H1 (cell line): ENCODE results near the gene SMC6. TPM values are rescaled to one million over a fixed set of nuclear protein-coding genes. Genes with fewer than 3 reads are reported as not detected.

Source experiments
- CTCF ChIA-PET: fragments of 300-600 bp; sonication (Branson Sonifier 250); formaldehyde crosslinking; loops from one replicate; lab custom pipeline; 2021; ENCODE audit not compliant: partially characterized antibody; lab: Charles Lee
- POLR2A ChIA-PET: fragments of 300-600 bp; sonication (Branson Sonifier 250); formaldehyde crosslinking; loops from one replicate; lab custom pipeline; 2021; ENCODE audit warnings: inconsistent platforms; ENCODE audit not compliant: partially characterized antibody; lab: Charles Lee
- DNase-seq, 2 experiments: peaks; one replicate each; pipeline versions ENCODE4 v3.0.0 to v3.0.0-alpha.2; 2010 to 2022; ENCODE audit warnings: low spot score in 2 of 2, low read depth in 1 of 2, mixed read lengths in 1 of 2
- FAIRE-seq: peaks from 2 replicates; lab custom pipeline; 2011; peaks lifted over from hg19 to GRCh38; lab: Jason Lieb, UNC
- H2AFZ ChIP-seq: 2 replicates; pipeline ENCODE4 v1.8.1; 2012; ENCODE audit warnings: low read length, inconsistent platforms
- H2AK5ac ChIP-seq: 2 replicates; pipeline ENCODE4 v1.6.1; 2013; ENCODE audit warnings: low read depth, low read length
- H2BK120ac ChIP-seq: replicated peaks from 2 replicates; pipeline ENCODE3; 2013; ENCODE audit warnings: low read depth, low read length, inconsistent platforms
- H2BK12ac ChIP-seq: 2 replicates; pipeline ENCODE4 v1.6.1; 2013; ENCODE audit warnings: low read depth, low read length
- H2BK15ac ChIP-seq: 2 replicates; pipeline ENCODE4 v1.6.1; 2013; ENCODE audit warnings: low read length
- H2BK20ac ChIP-seq: 2 replicates; pipeline ENCODE4 v1.6.1; 2013; ENCODE audit warnings: low read length
- H2BK5ac ChIP-seq: 2 replicates; pipeline ENCODE4 v1.6.1; 2013; ENCODE audit warnings: low read depth, low read length
- H3K14ac ChIP-seq: 2 replicates; pipeline ENCODE4 v1.6.1; 2013; ENCODE audit warnings: inconsistent platforms; ENCODE audit not compliant: insufficient read length
- H3K18ac ChIP-seq: 2 replicates; pipeline ENCODE4 v1.6.1; 2013; ENCODE audit warnings: low read length; ENCODE audit errors: extremely low read depth
- H3K23ac ChIP-seq: 2 replicates; pipeline ENCODE4 v1.6.1; 2013; ENCODE audit warnings: inconsistent platforms; ENCODE audit not compliant: insufficient read length
- H3K23me2 ChIP-seq: 2 replicates; pipeline ENCODE4 v1.6.1; 2013; ENCODE audit warnings: low read depth, low read length
- H3K27ac ChIP-seq: 2 replicates; pipeline ENCODE4 v1.6.1; 2011; ENCODE audit warnings: low read depth, low read length, inconsistent platforms
- H3K27me3 ChIP-seq, 4 experiments: replicated peaks in 1 of 4; 1 replicate in 1 of 4; 2 replicates in 3 of 4; pipeline versions ENCODE4 v1.6.1 to v1.8.1; 2011 to 2013; ENCODE audit warnings: low read length in 3 of 4, mild to moderate bottlenecking in 3 of 4, inconsistent platforms in 2 of 4, mixed read lengths in 2 of 4, moderate library complexity in 1 of 4; ENCODE audit not compliant: control insufficient read depth in 3 of 4, insufficient read depth in 3 of 4; ENCODE audit errors: extremely low read depth in 1 of 4
- H3K36me3 ChIP-seq, 4 experiments: 2 replicates each; pipeline versions ENCODE4 v1.6.1 to v1.8.1; 2011 to 2013; ENCODE audit warnings: mild to moderate bottlenecking in 4 of 4, low read length in 3 of 4, moderate library complexity in 2 of 4, control low read depth in 1 of 4, inconsistent platforms in 1 of 4; ENCODE audit not compliant: insufficient read depth in 4 of 4, control insufficient read depth in 2 of 4
- H3K4ac ChIP-seq: replicated peaks from 2 replicates; pipeline ENCODE3; 2013; ENCODE audit warnings: low read length, low read depth, mixed read lengths, inconsistent platforms; ENCODE audit not compliant: insufficient read length
- H3K4me1 ChIP-seq, 4 experiments: replicated peaks in 1 of 4; 1 replicate in 1 of 4; 2 replicates in 3 of 4; pipeline versions ENCODE4 v1.6.1 to v1.8.1; 2011 to 2013; ENCODE audit warnings: low read length in 3 of 4, inconsistent platforms in 2 of 4, mixed read lengths in 1 of 4; ENCODE audit not compliant: insufficient read depth in 4 of 4, control insufficient read depth in 3 of 4
- H3K4me2 ChIP-seq, 2 experiments: 2 replicates each; pipeline versions ENCODE4 v1.6.1 to v1.8.1; 2011 to 2013; ENCODE audit warnings: low read depth in 2 of 2, low read length in 2 of 2, control low read depth in 1 of 2, inconsistent platforms in 1 of 2, mild to moderate bottlenecking in 1 of 2; ENCODE audit not compliant: insufficient read depth in 1 of 2
- H3K4me3 ChIP-seq, 4 experiments: fragments of 200-600, 300-600 bp in 1 of 4; sonication (generic), shearing (Covaris generic), sonication (Bioruptor Twin) in 1 of 4; 2 replicates each; pipeline versions ENCODE4 v1.5.1 to v1.8.1; 2011 to 2016; ENCODE audit warnings: low read length in 4 of 4, low read depth in 3 of 4, control low read depth in 2 of 4, inconsistent platforms in 2 of 4, mild to moderate bottlenecking in 2 of 4, mixed read lengths in 1 of 4, moderate library complexity in 1 of 4; ENCODE audit not compliant: insufficient read depth in 2 of 4; ENCODE audit errors: extremely low read depth in 1 of 4
- H3K56ac ChIP-seq: replicated peaks from 2 replicates; pipeline ENCODE3; 2013; ENCODE audit warnings: low read depth, mild to moderate bottlenecking, mixed read lengths, low read length, inconsistent platforms; ENCODE audit not compliant: insufficient read length
- H3K79me1 ChIP-seq: 2 replicates; pipeline ENCODE4 v1.6.1; 2013; ENCODE audit warnings: low read depth, low read length, control low read depth
- H3K79me2 ChIP-seq, 2 experiments: 2 replicates each; pipeline versions ENCODE4 v1.6.1 to v1.8.1; 2012 to 2013; ENCODE audit warnings: low read length in 2 of 2, mild to moderate bottlenecking in 2 of 2, inconsistent platforms in 1 of 2; ENCODE audit not compliant: insufficient read depth in 2 of 2, control insufficient read depth in 1 of 2
- H3K9ac ChIP-seq, 4 experiments: replicated peaks in 1 of 4; 1 replicate in 1 of 4; 2 replicates in 3 of 4; pipeline versions ENCODE4 v1.6.1 to v1.8.1; 2011 to 2013; ENCODE audit warnings: low read depth in 3 of 4, low read length in 3 of 4, control low read depth in 2 of 4, mild to moderate bottlenecking in 2 of 4, moderate library complexity in 2 of 4, inconsistent platforms in 1 of 4; ENCODE audit errors: extremely low read depth in 1 of 4
- H3K9me3 ChIP-seq, 2 experiments: 2 replicates each; pipeline versions ENCODE4 v1.6.1 to v1.8.1; 2012 to 2013; ENCODE audit warnings: mild to moderate bottlenecking in 2 of 2, moderate library complexity in 2 of 2, control low read depth in 1 of 2, inconsistent platforms in 1 of 2, low read depth in 1 of 2, low read length in 1 of 2, mixed read lengths in 1 of 2; ENCODE audit not compliant: insufficient read depth in 2 of 2
- H4K20me1 ChIP-seq, 2 experiments: replicated peaks in 1 of 2; 2 replicates each; pipeline versions ENCODE3 to v1.8.1; 2011 to 2013; ENCODE audit warnings: inconsistent platforms in 2 of 2, low read length in 2 of 2, mild to moderate bottlenecking in 1 of 2; ENCODE audit not compliant: insufficient read depth in 2 of 2, control insufficient read depth in 1 of 2
- H4K5ac ChIP-seq: 2 replicates; pipeline ENCODE4 v1.6.1; 2013; ENCODE audit warnings: low read length, low read depth, mixed read lengths, inconsistent platforms; ENCODE audit not compliant: insufficient read length
- H4K8ac ChIP-seq: 2 replicates; pipeline ENCODE4 v1.8.0; 2013; ENCODE audit warnings: mild to moderate bottlenecking, moderate library complexity, low read length, inconsistent platforms; ENCODE audit not compliant: insufficient read depth; ENCODE audit errors: extremely low read depth
- H4K91ac ChIP-seq: replicated peaks from 2 replicates; pipeline ENCODE3; 2013; ENCODE audit warnings: low read length, mixed read lengths, inconsistent platforms; ENCODE audit not compliant: insufficient read length
- CBX8 ChIP-seq: fragments of 300-800, 300-1000 bp; sonication (generic); IDR thresholded peaks from 2 replicates; pipeline ENCODE4 v1.7.1; 2016; ENCODE audit warnings: low read depth, low read length, borderline replicate concordance
- POLR2A ChIP-seq, 2 experiments: IDR thresholded peaks; 1 replicate in 1 of 2; 2 replicates in 1 of 2; pipeline ENCODE4 v1.6.1; 2011; ENCODE audit warnings: low read depth in 2 of 2, low read length in 2 of 2, mild to moderate bottlenecking in 2 of 2; ENCODE audit errors: control extremely low read depth in 1 of 2
- SIX5 ChIP-seq: IDR thresholded peaks from 2 replicates; pipeline ENCODE4 v1.6.1; 2011; ENCODE audit warnings: mild to moderate bottlenecking, low read depth, low read length
- SP4 ChIP-seq: IDR thresholded peaks from 2 replicates; pipeline ENCODE4 v1.6.1; 2012; ENCODE audit warnings: low read length, inconsistent platforms
- SUZ12 ChIP-seq: fragments of 200-600 bp; sonication (generic); IDR thresholded peaks from 2 replicates; pipeline ENCODE4 v1.6.1; 2012; ENCODE audit warnings: mild to moderate bottlenecking, inconsistent platforms, low read length, moderate library complexity, mixed read lengths
- WGBS, 2 experiments: shearing (Covaris generic) in 1 of 2; methylation state at CpG; one replicate each; pipeline versions ENCODE4 v1.1.6 to v1.1.7; 2013 to 2015; ENCODE audit warnings: low lambda C conversion rate in 2 of 2, mixed read lengths in 2 of 2, inconsistent platforms in 1 of 2, low coverage in 1 of 2, missing lambda C conversion rate in 1 of 2; ENCODE audit not compliant: insufficient replicate concordance in 2 of 2, insufficient coverage in 1 of 2, insufficient read length in 1 of 2; ENCODE audit errors: extremely low coverage in 1 of 2, missing lambda C conversion rate in 1 of 2; 5-methylcytosine and 5-hydroxymethylcytosine counted together
- polyA plus RNA-seq, 7 experiments: library from polyadenylated mRNA; depleted of rRNA in 3 of 7; stranded (reverse) in 5 of 7; unstranded in 2 of 7; fragments of >200 nt in 5 of 7; fragments of 200-250 nt in 2 of 7; gene quantifications; 1 replicate in 5 of 7; 2 replicates in 1 of 7; 4 replicates in 1 of 7; pipeline versions ENCODE4 v1.2.1 to v1.2.3, GENCODE V29; 2011 to 2013; ENCODE audit warnings: missing spikeins in 2 of 7, mixed read lengths in 2 of 7
- total RNA-seq: library from RNA; stranded (reverse); fragmentation: NEBNext Ultra II Directional; extraction: Animal tissue kit (Norgen Biotek cat#: 25700); gene quantifications from 2 replicates; pipeline ENCODE4 v1.2.1, GENCODE V29; 2021
- TF ChIP-seq, protein P1 (sequence below), 3 experiments: IDR thresholded peaks; 1 replicate in 2 of 3; 2 replicates in 1 of 3; pipeline versions ENCODE4 v1.5.1 to v1.6.1; 2011; ENCODE audit warnings: low read length in 3 of 3, mild to moderate bottlenecking in 3 of 3, inconsistent platforms in 2 of 3, low read depth in 1 of 3, moderate library complexity in 1 of 3; ENCODE audit not compliant: insufficient read depth in 1 of 3; ENCODE audit errors: control extremely low read depth in 1 of 3

The SMC6 gene
- total and polyA plus RNA-seq, 2 of the 8 experiments (the other 6 are each of a cell fraction or from before 2014, with no cell fraction given) = 9.7 to 49.5 TPM

DNA sequence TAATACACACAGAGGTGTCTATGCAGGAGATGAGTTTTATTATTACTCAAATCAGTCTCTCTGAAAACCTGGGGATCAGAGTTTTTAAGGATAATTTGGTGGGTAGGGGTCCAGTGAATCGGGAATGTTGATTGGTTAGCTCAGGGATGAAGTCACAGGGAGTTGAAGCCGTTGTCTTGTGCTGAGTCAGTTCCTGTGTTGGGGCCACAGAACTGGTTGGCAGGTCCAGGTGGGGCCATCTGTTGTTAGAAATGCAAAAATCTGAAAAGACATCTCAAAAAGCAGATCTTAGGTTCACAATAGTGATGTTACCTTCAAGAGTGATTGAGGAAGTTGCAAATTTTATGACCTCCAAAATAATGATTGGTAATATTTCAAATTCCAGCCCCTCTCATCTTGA is 126.2 kb downstream of the SMC6 start:
- H3K56ac ChIP-seq = no peak overlapping the region
- H3K14ac ChIP-seq = no peak overlapping the region
- H2BK120ac ChIP-seq = no peak overlapping the region
- H3K27me3 ChIP-seq = no peaks in the 10 kb centered on the region
- no peaks in the 10 kb centered on the region; the same call in 1 of the 2 replicates for H3K79me1 ChIP-seq
- H3K18ac ChIP-seq = no peak overlapping the region
- H3K23ac ChIP-seq = no peak overlapping the region
- H3K4me2 ChIP-seq = no peak overlapping the region
- no peak overlapping the region for H2BK15ac ChIP-seq
- no peak for TF ChIP-seq CBX8
- TF ChIP-seq SIX5 = no peak
- TF ChIP-seq SUZ12 = no peak
- TF ChIP-seq POLR2A (IDR thresholded peaks at IDR 0.05; ENCODE audit: control extremely low read depth in 1 of 2, low read depth in 2 of 2, low read length in 2 of 2) = no peak
- TF ChIP-seq, protein P1, sequence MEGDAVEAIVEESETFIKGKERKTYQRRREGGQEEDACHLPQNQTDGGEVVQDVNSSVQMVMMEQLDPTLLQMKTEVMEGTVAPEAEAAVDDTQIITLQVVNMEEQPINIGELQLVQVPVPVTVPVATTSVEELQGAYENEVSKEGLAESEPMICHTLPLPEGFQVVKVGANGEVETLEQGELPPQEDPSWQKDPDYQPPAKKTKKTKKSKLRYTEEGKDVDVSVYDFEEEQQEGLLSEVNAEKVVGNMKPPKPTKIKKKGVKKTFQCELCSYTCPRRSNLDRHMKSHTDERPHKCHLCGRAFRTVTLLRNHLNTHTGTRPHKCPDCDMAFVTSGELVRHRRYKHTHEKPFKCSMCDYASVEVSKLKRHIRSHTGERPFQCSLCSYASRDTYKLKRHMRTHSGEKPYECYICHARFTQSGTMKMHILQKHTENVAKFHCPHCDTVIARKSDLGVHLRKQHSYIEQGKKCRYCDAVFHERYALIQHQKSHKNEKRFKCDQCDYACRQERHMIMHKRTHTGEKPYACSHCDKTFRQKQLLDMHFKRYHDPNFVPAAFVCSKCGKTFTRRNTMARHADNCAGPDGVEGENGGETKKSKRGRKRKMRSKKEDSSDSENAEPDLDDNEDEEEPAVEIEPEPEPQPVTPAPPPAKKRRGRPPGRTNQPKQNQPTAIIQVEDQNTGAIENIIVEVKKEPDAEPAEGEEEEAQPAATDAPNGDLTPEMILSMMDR (IDR thresholded peaks at IDR 0.05; ENCODE audit: control extremely low read depth in 1 of 3, insufficient read depth in 1 of 3, low read depth in 1 of 3, low read length in 3 of 3) = no peak
- no peak for TF ChIP-seq SP4
- no peak overlapping the region for H2BK12ac ChIP-seq
- no peak overlapping the region for H3K9ac ChIP-seq
- no peak overlapping the region for H4K5ac ChIP-seq
- no peak overlapping the region for H3K27ac ChIP-seq
- no peaks in the 10 kb centered on the region for H3K36me3 ChIP-seq
- H2AK5ac ChIP-seq = no peak overlapping the region
- H4K91ac ChIP-seq = no peak overlapping the region
- POLR2A ChIA-PET = no interaction called here
- no peaks in the 10 kb centered on the region for H3K9me3 ChIP-seq
- FAIRE-seq = no peak
- H3K4me3 ChIP-seq = no peak overlapping the region
- no peaks in the 10 kb centered on the region for H4K20me1 ChIP-seq
- H3K4me1 ChIP-seq = peaks cover 0 to 6% (median 0%) of the 10 kb centered on the region in 4 experiments; a peak in 2 of 7 replicates
- no peak overlapping the region for H2BK5ac ChIP-seq
- H3K23me2 ChIP-seq = no peaks in the 10 kb centered on the region
- CTCF ChIA-PET = interaction anchor here (1.3 to 3.8 kb wide), 4 partner anchors 9 to 66 kb away, joined by 3 to 23 read pairs (median 4); no protein-coding TSS in a partner anchor
- H3K4ac ChIP-seq = no peak overlapping the region
- no peak for DNase-seq
- 90% methylated on average over 2 of the region's 2 CpGs; no CpG with 5 or more reads in 1 of the 2 experiments for WGBS, 2 experiments
- no peak overlapping the region for H4K8ac ChIP-seq
- H2AFZ ChIP-seq = no peak overlapping the region
- no peaks in the 10 kb centered on the region for H3K79me2 ChIP-seq
- no peak overlapping the region for H2BK20ac ChIP-seq
